Measurements from ENCODE around the gene ZNF318.
"Not testable (repeated sequence)": the region's sequence is repeated elsewhere in the genome, so short reads cannot be mapped to it uniquely, and the experiment has no call there.

Gene ZNF318

DNA sequence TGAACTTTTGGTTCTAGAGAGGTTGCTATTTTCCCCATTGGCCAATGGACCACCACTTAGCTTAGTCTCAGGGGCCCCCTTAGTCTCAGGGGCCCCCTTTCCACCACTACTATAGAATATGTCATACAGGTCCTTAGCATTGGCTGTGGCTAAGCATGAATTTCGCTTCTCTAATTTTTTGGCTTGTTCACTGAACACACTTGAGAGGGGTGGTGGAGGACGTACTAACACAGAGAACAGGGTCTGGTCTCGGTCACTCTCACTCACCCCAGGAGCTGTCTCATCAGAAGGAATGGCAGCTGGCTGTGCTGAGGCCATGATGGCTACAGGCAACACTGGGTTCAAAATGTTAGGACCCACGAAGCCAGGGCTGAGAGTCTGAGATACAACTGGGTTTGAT, 30.3 kb downstream of the ZNF318 start:
- DNase-seq: no peak

DNA sequence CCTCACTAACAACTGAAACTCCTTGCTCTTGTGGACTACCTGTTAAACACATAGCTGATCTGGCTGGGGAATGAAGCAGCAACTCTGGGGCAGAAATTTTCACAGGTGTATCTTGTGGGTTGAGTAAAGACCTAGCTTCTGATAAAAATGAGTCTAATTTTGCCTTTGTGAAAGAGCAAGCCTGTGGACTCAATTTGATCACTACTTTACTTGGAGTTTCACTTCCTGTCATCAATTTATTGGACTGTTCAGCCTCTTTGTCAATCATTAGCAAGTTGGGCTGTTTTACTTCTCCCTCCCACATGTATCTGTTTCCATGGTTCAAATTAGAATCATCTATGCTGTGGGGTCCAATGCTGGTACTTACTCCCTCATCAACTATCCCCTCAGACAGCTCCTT, 31.2 kb downstream of the ZNF318 start:
- DNase-seq: no peak

DNA sequence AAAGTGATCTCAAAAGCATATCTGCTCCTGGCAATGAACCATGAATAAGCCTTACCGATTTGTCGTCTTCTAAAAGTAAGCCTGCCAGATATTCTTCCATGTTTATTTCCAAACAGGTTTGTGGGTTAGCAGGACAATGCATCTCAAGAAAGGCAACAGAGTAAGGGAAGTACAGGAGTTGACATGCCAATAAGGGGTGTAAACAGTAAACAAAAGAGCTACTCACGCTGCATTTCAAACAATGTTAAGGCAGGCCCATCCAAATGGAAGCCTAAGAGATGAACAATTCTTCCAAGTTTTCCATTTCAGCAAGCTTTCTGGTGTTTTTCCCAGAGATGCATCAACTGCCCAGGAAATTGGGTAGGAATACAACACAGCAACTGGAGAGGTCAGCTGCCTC, 33.1 kb downstream of the ZNF318 start:
- no peak for DNase-seq

DNA sequence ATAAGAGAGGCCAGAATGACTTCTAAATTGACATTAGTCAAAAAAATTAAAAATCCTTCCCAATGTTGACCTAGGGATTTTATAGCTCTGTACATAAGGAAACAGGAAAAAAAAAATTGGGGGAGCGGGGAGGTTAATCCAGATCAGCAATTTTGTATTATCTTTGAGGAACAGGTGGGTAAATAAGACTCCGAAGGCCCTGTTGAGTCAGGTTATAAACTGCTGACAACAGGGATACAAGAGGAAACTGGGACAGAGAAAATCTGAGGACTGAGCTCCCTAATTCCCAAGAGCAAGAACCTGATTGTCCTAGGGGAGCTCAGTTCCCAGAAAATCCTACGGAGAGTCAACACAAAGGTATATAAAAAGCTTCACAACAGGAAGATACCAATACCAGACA, 34.0 kb downstream of the ZNF318 start:
- DNase-seq: no peak

DNA sequence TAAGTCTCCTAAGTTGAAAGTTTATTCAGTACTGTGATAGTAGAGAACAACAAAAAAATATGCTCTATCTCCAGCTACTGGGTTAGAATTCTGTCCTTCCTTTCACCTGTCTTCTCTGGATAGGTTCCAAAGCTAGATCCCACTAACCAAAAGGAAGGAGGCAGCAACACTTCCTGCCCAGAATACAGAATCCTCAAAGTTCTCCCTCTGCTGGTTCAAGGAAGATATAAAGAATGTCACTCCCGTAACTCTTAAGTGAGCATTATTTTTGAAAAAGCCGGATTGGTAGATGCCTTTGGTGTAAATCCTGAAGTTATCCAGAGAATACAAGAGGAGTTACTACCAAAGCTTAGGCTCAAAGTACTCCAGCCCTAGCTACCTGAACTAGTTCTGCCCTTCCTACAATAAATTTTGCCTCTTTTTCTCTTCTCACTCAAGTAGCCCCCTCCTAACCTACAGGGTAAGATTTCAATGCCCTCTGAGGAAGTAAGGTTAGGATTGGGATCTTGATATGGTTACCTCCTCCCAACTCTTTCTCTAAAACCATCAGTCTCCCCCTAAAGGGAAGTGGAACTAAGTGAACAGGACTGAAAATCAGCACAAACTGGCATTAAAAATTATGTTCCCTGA, 34.9 kb downstream of the ZNF318 start:
- DNase-seq: no peak

DNA sequence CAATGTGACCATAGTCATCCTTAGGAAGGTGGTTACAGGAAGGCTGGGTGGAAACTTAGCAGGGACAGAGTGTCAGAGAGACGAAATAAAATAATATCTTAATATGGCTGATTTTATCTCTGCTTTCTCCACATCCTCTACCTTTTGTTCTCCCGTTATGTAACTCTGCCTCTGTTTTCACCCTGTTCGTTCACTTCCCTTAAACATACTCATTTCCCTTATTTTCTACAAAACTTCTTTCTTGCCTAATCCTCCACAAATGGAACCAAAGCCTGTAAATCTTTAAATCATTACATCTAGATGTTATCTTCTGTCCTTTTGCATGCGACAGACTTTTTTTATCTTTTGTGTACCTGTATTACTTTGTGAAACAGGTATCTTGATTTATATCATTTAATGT, 37.6 kb downstream of the ZNF318 start:
- no peak for DNase-seq

DNA sequence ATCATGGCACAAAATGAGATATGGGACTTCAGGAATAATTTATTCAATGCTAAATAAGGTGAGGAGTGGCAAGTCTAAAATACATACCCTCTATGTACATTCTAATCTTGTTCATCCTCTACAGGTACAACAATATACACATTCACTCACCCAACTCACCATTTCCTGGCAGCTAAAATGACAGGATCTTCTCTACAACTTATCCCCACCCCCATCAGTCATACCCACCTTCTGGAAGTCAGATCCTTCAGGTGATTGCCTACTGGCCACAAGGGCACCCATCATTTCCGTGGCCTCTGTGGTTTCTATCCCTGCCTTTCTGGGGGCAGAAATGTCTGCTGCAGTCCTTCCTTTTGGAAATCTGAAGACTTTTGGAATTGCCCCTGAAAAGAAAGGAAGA, 38.0 kb downstream of the ZNF318 start:
- DNase-seq: no peak

DNA sequence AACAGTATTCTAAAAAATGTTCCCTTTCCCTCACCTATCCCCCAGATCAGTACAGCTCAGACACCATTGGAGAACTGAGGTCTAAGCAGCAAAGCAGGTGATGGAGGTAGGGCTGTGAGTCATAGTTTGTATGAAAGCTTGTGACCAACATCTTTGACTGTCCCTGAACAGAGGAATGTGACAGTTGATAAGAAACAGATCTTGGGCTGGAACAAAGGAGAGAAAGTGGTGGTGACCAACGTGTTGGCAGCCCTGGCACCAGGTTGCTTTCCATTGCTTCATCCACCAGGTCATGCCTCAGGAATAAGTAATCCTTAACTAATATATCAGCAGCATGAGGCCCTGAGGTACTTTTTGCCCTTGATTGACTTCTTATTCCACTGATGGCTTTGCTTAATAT, 40.9 kb downstream of the ZNF318 start:
- no peak for DNase-seq

DNA sequence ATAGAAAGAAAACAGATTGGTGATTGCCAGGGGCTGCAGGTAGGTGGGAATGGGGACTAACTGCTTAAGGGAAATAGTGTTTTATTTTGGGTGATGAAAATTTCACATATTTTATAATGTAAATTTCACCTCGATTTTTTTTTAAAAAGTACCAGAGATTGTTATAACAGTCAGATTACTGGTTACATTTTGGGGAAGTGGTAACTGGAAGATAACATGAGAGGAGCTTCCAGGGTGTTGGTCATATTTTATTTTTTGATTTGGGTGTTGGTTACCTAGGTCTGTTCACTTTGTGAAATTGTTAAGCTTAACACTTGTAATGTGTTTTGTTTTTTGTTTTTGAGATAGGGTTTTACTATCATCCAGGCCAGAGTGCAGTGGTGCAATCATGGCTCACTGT, 43.6 kb downstream of the ZNF318 start:
- DNase-seq: no peak

DNA sequence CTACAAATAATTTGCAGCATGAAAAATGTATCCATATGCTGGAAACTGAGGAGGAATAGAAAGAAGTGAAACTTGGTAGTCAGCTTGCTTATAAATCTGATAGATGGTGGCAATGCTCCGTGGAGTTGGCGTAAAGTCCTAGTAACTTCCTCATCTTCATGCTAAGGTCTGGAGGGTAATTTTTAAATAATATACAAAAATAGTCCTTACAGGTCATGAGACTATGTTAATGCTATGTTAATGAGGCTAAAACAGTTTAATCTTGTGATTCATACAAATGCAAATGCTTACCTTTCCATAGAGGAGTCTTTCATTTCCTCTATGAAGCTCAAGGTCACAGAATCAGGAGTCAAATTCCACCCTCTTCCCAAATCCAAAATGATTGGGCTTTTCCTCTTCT, 51.4 kb downstream of the ZNF318 start:
- no peak for DNase-seq

DNA sequence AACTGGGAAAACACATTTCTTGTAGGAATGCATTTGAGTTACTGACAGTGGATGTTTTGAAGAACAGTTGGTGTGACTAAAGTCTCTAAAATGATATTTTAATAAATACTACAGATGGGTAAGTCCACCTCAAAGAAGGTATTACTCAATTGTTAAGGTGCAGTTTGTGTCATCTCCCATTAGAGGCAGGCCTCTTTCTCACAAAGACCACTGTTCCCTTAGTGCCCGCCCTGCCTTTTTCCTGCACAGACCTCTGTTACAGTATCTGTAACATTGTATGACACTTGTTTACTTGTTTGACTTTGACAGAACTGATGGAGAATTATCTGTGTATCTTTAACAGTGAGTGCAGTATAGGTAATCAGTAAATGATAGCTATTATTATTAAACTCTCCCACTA, 55.6 kb downstream of the ZNF318 start:
- no peak for DNase-seq

DNA sequence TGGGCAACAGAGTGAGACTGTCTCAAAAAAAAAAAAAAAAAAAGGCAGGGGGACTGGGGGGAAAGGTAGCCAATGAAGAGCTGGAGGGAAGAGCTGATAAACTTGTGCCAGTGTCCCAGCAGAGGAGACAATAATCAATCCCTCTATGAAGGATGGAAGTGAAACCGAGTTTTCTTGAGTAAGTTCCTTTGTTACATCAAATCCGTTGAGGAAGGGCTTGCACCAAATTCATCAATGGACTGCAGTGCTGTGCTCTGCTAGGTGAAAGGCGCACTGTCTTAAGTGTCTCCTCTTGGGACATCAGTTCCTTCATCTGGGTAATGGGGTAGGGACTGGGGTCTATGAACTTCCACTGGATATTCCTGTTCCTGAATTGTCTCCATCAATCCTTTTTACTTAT, 57.8 kb downstream of the ZNF318 start:
- no peak for DNase-seq

DNA sequence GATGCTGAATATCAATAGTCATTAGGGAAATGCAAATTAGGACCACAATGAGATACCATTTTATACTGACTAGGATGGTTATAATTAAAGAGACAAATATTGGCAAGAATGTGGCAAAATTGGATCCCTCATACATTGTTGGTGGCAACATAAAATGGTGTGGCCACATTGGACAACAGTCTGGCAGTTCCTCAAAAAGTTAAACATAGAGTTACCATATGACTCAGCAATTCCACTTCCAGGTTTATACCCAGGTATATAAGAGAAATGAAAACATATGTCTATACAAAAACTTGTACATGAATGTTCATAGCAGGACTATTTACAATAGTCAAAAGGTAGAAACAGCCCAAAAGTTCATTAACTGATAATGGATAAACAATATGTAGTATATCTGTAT, 58.8 kb downstream of the ZNF318 start:
- DNase-seq: no peak

DNA sequence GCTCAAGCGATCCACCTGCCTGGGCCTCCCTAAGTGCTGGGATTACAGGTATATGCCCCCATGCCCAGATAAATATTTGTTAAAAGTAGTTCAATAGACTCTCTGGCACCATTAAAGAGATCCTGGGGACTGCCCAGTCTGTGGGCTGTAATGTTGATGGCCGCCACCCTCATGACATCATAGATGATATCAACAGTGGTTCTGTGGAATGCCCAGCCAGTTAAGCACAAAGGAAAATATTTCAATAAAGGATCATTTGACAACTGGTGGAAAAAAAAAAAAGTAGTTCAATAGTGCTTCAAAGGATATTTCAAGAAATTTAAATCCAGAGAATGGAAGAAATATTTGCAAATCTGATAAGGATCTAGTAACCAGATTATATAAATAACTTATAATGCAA, 59.3 kb downstream of the ZNF318 start:
- no peak for DNase-seq

DNA sequence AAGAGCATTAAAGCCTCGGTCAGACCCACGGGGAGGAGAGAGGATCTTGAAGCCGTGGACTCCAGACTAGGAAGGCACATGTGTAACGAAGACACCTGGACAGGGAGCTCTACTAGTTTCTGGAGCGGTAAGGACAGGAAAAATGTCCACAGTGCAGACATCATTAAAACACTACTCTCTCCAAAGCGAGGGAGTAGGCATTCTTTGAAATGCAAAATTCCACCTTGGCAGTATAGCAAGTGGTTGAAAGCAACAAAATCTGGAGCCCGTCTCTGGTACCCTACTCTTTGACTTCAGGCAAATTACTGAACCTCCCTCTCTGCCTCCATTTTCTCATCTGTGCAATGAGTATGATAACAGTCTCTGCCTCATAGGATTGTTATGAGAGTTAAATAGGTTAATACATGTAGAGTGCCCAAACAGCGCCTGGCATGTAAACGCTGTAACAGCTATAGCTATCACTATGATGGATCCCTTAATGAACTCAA, 60.4 kb downstream of the ZNF318 start:
- DNase-seq: no peak

DNA sequence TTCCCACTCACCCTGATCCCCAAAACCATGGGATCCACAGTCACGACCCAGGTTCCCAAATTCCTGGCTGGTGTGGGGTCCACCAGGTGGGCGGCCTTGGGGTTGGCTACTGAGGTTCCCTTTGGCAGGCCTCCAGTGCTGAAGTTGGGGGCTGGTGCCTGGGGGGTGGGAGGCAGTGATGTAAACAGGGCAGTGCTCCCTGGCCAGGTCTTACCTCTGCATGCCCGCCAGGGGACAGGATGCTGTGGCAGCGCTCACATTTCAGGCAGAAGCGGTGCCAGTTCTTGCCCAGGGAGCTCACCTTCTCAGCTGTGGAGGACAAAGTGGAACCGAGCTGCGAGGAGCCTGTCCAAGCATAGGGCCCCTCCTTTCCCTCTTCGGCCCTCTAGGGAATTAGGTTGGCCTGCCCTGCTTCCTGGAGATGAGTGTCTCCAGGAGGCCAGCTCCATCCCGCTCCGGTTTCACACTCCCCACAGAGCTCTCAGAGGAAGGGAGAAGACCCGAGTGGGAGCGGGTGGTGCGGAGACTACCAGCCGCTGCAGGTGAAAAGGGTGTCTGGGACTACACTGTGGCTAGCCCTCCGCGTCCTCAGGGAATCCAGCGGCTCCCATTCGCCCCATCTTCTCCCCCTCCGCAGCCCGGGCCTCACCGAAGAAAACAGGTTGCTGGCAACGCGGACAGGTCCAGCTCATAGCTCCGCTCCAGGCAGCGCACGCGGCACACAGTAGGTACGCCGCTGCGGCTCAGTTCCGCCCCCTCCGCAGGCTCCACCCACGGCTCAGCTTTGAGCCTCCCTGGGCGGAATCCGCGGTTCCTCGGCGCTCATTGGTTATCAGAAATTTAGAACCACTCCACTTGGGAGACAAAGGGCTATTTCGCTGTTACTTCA, 61.1 kb downstream of the ZNF318 start, which contains the start of gene CRIP3:
Gene CRIP3 (minus strand): TSS at position 726 of the 889 bp plus-strand sequence. CDS start 34 bp downstream, at position 692.
- no peak for DNase-seq

DNA sequence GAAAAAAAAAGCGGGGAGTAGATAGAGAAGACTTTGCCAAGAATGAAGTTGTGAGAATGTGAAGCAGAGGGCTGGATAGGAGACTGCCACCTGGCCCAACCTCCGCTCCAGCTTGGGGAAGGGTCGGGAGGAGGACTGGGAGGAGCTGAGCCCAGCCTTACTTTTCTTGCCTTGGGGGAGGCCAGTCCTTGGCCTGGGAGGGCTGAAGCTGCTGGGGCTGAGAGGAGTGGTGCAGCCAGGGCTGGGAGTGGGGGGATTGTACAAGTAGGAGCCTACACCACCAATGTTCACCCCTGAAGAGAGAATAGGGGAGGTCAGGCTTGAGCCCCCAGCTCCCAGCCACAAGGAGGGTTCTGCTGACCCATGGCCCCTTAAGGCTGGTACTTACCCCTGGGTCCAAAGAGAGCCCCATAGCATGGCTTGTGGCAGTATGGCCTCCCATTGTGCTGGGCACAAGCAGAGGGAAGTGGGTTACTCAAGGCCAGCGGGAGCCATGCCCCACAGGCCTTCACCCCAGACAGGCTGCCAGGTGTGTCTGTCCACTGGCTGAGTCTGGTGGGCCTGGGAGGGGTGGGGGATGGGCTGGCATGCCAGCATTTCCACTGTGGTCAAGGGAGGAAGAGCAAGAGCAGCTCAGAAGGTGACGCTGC, 61.9 kb downstream of the ZNF318 start:
- DNase-seq: no peak

DNA sequence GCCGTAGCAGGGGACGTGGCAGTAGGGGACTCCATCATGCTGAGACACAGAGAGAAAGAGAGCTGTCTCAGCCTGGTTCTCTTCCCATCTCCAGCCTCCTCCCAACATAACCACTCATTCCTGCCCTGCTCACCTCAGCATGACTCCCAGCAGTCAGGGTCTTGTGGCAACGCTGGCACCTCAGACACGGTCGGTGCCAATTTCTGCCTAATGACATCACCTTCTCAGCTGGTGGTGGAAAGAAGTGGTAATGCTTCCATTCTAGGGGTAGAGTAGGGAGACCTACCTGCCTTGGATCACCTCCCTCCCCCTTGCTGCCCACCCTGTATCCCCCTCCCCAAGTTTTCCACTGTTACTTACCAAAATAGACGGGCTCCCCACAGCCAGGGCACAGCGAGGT, 63.4 kb downstream of the ZNF318 start:
- DNase-seq: no peak

DNA sequence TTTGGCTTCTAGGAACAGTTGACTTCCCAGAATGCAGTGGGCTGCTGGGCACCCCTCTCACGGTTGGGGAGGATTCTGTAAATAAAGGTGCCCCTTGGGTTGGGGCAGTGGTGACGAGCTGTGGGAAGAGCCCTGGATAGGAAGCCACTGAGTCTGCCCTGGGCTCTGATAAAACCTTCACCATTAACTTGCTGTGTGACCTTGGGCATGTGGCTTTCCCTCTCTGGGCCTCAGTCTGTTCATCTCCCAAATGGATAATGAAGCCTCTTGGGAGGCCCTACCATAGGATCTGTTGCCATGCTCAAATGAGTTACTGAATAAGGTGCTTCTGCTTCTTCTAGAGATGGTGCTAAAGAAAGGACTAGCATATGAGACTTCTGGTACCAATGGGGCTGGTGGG, 64.6 kb downstream of the ZNF318 start:
- DNase-seq: no peak

DNA sequence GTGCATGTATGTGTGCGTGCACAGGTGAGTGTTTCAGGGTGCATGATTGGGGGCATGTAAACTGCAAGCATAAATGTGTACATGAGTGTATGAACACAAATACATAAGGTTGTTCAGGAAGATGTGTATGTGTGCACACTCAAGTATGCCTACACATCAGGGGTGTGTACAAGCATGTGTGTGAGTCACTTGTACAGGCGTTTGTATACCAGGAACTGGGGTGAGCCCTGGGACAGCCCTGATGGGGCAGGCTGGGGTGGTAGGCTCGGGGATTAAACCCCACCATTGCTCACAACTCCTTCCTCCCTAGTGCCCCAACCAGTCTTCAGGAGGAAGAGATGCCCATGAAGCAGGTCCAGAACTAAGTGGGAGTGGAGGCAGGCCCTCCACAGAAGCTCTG, 65.1 kb downstream of the ZNF318 start:
- DNase-seq: no peak

DNA sequence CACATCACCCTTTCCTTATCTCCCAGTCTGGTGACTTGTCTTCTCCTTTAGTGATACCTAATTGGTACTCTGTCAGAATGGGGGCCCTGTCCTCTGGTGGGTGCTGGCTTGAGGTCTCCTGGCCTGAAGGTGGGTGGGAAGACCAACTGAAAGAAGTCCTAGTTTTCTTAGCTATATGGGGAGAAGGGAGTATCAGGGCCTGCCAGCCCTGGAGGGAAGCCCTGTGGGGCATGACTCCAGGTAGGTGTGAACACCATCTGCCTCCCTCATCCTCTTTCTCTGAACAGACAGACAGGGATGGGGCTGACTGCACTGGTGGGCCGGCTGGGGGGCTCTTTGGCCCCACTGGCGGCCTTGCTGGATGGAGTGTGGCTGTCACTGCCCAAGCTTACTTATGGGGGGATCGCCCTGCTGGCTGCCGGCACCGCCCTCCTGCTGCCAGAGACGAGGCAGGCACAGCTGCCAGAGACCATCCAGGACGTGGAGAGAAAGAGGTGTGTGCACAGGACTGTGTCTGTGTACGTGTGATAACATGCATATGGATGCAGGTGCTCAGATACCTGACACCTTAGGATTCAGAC, 65.6 kb downstream of the ZNF318 start:
- no peak for DNase-seq

DNA sequence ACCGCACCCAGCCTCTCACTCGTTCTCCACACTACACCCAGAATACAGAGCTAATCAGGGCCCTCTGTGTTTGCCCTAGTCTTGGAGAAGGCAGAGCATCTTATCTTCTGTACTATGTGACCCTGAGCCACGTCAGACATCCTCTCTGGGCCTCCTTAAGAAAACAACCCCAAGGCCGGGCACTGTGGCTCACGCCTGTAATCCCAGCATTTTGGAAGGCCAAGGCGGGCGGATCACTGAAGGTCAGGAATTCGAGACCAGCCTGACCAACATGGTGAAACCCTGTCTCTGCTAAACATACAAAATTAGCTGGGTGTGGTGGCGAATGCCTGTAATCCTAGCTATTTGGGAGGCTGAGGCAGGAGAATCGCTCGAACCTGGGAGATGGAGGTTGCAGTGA, 66.4 kb downstream of the ZNF318 start:
- DNase-seq: not testable (repeated sequence)

All from nucleus accumbens (tissue), 56 donors.